OCI-LY1 (cell line): ENCODE results near the gene TECTA.
"Not testable (repeated sequence)": the region's sequence is repeated elsewhere in the genome, so short reads cannot be mapped to it uniquely, and the experiment has no call there.

ENCODE experiments used
- CTCF ChIP-seq: fragments of 200-600 bp; sonication (generic), shearing (Covaris generic); IDR thresholded peaks from 2 replicates; pipeline ENCODE4 v1.5.1; 2017; ENCODE audit warnings: mild to moderate bottlenecking, antibody characterized with exemption, low read length, moderate library complexity, mixed read lengths
- EZH2 ChIP-seq: fragments of 200-600 bp; sonication (generic), shearing (Covaris generic); IDR thresholded peaks from 2 replicates; pipeline ENCODE4 v1.8.0; 2017; ENCODE audit warnings: borderline replicate concordance, mixed run types, mild to moderate bottlenecking, antibody characterized with exemption, low read length, moderate library complexity, mixed read lengths

GRCh38 chr11:121115024-121115423 is 14.0 kb downstream of the TECTA start:
- not testable (repeated sequence) for TF ChIP-seq CTCF, EZH2
